Breast epithelium (tissue), 3 donors: ENCODE measurements around the gene TMIE.

Experiments
- POLR2A ChIP-seq: fragments of 450-650 bp; IDR thresholded peaks from one replicate; pipeline ENCODE4 v1.6.1; 2016; ENCODE audit warnings: antibody characterized with exemption, mild to moderate bottlenecking, moderate library complexity
- TF ChIP-seq, protein P1 (sequence below), 3 donors: fragments of 450-650 bp; IDR thresholded peaks; one replicate each; pipeline ENCODE4 v1.5.1; 2016 to 2017; ENCODE audit warnings: antibody characterized with exemption in 3 of 3, mild to moderate bottlenecking in 3 of 3, moderate library complexity in 3 of 3

DNA sequence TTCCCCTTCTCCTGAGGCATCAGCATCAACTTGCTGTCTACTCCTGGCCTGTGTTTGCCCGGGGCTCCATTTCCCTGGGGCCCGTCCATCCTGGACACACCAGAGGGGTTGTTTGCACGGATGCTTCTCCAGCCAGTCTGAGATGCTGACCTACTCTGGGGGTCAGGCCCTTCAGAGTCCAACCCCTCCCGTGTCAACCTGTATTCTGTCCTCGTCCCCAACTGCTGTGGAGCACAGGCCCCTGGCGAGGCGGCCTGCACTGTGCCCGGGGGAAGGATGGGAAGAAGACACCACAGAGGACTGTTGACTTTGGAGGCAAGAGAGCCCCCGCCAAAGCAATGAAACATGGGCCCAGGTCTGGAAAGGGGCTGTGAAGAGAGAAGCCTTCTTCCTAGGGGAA lies 33.5 kb upstream of the TMIE start:
- TF ChIP-seq, protein P1, sequence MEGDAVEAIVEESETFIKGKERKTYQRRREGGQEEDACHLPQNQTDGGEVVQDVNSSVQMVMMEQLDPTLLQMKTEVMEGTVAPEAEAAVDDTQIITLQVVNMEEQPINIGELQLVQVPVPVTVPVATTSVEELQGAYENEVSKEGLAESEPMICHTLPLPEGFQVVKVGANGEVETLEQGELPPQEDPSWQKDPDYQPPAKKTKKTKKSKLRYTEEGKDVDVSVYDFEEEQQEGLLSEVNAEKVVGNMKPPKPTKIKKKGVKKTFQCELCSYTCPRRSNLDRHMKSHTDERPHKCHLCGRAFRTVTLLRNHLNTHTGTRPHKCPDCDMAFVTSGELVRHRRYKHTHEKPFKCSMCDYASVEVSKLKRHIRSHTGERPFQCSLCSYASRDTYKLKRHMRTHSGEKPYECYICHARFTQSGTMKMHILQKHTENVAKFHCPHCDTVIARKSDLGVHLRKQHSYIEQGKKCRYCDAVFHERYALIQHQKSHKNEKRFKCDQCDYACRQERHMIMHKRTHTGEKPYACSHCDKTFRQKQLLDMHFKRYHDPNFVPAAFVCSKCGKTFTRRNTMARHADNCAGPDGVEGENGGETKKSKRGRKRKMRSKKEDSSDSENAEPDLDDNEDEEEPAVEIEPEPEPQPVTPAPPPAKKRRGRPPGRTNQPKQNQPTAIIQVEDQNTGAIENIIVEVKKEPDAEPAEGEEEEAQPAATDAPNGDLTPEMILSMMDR (IDR thresholded peaks at IDR 0.05) = no peak
- no peak for TF ChIP-seq POLR2A
